GM12874 (cell line): ENCODE data around the gene GPR37L1.

Source experiments
- CTCF ChIP-seq: IDR thresholded peaks from 2 replicates; pipeline ENCODE4 v1.5.1; 2011; ENCODE audit warnings: low read depth, mild to moderate bottlenecking, control low read depth, low read length, moderate library complexity; ENCODE audit not compliant: insufficient read depth

Gene GPR37L1

GRCh38 chr1:202165942-202166843 is 43.5 kb downstream of the GPR37L1 start:
- TF ChIP-seq CTCF = no peak

- TF ChIP-seq CTCF = no peak
Measured at GRCh38 chr1:202167708-202168415, 45.1 kb downstream of the GPR37L1 start.

GRCh38 chr1:202168861-202169260 is 46.1 kb downstream of the GPR37L1 start:
- TF ChIP-seq CTCF = no peak

GRCh38 chr1:202170726-202171125 is 48.0 kb downstream of the GPR37L1 start:
- TF ChIP-seq CTCF = no peak

- no peak for TF ChIP-seq CTCF
Measured at GRCh38 chr1:202171292-202172014, 48.7 kb downstream of the GPR37L1 start.

- TF ChIP-seq CTCF = no peak
Measured at GRCh38 chr1:202172015-202172355, 49.3 kb downstream of the GPR37L1 start.

- TF ChIP-seq CTCF = no peak
Measured at GRCh38 chr1:202173993-202174392, 51.3 kb downstream of the GPR37L1 start.
